Body of pancreas (tissue), 4 donors: ENCODE measurements around the gene PFKFB2.

Experiments
- CTCF ChIP-seq, 7 experiments: fragments of 450-650 bp in 4 of 7; fragments of 200-600 bp in 3 of 7; sonication (generic) in 3 of 7; IDR thresholded peaks; one replicate each; pipeline ENCODE4 v1.5.1; 2016 to 2019; ENCODE audit warnings: antibody characterized with exemption in 7 of 7
- POLR2A ChIP-seq, 3 donors: fragments of 450-650 bp; IDR thresholded peaks; one replicate each; pipeline ENCODE4 v1.6.1; 2016; ENCODE audit warnings: antibody characterized with exemption in 3 of 3, mild to moderate bottlenecking in 2 of 3

- TF ChIP-seq CTCF (IDR thresholded peaks at IDR 0.05) (no peak), POLR2A (IDR thresholded peaks at IDR 0.05) (no peak)
These were observed 7.6 kb upstream of the PFKFB2 start for GRCh38 chr1:207045453-207045852.
